ENCODE measurements around the gene SFMBT1.

GRCh38 chr3:52904000-52904399 lies 141.9 kb downstream of the SFMBT1 start:
- TF ChIP-seq POLR2A (IDR thresholded peaks at IDR 0.05): no peak
- no peak for TF ChIP-seq CTCF (IDR thresholded peaks at IDR 0.05)

All from ovary (tissue), 3 donors.